ENCODE data around the gene KCNMB2. TPM values are rescaled to one million over a fixed set of nuclear protein-coding genes. Genes with fewer than 3 reads are reported as not detected.
"Not testable (repeated sequence)": the region's sequence is repeated elsewhere in the genome, so short reads cannot be mapped to it uniquely, and the experiment has no call there.

Gene KCNMB2
- polyA plus RNA-seq, 2 of the 4 experiments (the other 2 are of a cell fraction): not detected

GRCh38 chr3:178545337-178545736 lies 9.1 kb downstream of the KCNMB2 start:
- TF ChIP-seq ZFP36 (IDR thresholded peaks at IDR 0.05; ENCODE audit: borderline replicate concordance, partially characterized antibody) (no peak), GATA3 (IDR thresholded peaks at IDR 0.05; ENCODE audit: borderline replicate concordance) (no peak), USF2 (IDR thresholded peaks at IDR 0.05) (no peak), HOXB5 (CRISPR knock-in tag; IDR thresholded peaks at IDR 0.05) (no peak), EHF (CRISPR knock-in tag; IDR thresholded peaks at IDR 0.05) (no peak), RARB (CRISPR knock-in tag; IDR thresholded peaks at IDR 0.05) (no peak), RCOR1 (IDR thresholded peaks at IDR 0.05; ENCODE audit: low read depth, low read length) (no peak), KDM1A (IDR thresholded peaks at IDR 0.05; ENCODE audit: low read depth) (no peak), BHLHE40 (IDR thresholded peaks at IDR 0.05; ENCODE audit: low read depth, low read length) (no peak), MAZ (IDR thresholded peaks at IDR 0.05; ENCODE audit: borderline replicate concordance, low read depth, low read length) (no peak), KDM5A (IDR thresholded peaks at IDR 0.05) (no peak), HDAC2 (IDR thresholded peaks at IDR 0.05) (no peak), RAD21 (conservative IDR thresholded peaks at IDR 0.05 in 1 of 2, IDR thresholded peaks at IDR 0.05 in 1 of 2) (no peak), EP300 (IDR thresholded peaks at IDR 0.05) (no peak), CHD2 (IDR thresholded peaks at IDR 0.05; ENCODE audit: low read length, partially characterized antibody) (no peak), HOXB13 (CRISPR knock-in tag; IDR thresholded peaks at IDR 0.05; ENCODE audit: low read depth) (no peak)
- TF ChIP-seq, protein P1, sequence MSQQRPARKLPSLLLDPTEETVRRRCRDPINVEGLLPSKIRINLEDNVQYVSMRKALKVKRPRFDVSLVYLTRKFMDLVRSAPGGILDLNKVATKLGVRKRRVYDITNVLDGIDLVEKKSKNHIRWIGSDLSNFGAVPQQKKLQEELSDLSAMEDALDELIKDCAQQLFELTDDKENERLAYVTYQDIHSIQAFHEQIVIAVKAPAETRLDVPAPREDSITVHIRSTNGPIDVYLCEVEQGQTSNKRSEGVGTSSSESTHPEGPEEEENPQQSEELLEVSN (IDR thresholded peaks at IDR 0.05; ENCODE audit: borderline replicate concordance, low read depth): no peak
- TF ChIP-seq, protein P2, sequence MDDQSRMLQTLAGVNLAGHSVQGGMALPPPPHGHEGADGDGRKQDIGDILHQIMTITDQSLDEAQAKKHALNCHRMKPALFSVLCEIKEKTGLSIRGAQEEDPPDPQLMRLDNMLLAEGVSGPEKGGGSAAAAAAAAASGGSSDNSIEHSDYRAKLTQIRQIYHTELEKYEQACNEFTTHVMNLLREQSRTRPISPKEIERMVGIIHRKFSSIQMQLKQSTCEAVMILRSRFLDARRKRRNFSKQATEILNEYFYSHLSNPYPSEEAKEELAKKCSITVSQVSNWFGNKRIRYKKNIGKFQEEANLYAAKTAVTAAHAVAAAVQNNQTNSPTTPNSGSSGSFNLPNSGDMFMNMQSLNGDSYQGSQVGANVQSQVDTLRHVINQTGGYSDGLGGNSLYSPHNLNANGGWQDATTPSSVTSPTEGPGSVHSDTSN (IDR thresholded peaks at IDR 0.05): no peak
- TF ChIP-seq, protein P3, sequence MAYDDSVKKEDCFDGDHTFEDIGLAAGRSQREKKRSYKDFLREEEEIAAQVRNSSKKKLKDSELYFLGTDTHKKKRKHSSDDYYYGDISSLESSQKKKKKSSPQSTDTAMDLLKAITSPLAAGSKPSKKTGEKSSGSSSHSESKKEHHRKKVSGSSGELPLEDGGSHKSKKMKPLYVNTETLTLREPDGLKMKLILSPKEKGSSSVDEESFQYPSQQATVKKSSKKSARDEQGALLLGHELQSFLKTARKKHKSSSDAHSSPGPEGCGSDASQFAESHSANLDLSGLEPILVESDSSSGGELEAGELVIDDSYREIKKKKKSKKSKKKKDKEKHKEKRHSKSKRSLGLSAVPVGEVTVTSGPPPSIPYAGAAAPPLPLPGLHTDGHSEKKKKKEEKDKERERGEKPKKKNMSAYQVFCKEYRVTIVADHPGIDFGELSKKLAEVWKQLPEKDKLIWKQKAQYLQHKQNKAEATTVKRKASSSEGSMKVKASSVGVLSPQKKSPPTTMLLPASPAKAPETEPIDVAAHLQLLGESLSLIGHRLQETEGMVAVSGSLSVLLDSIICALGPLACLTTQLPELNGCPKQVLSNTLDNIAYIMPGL (CRISPR knock-in tag; IDR thresholded peaks at IDR 0.05; ENCODE audit: borderline replicate concordance): no peak
- TF ChIP-seq, protein P4, sequence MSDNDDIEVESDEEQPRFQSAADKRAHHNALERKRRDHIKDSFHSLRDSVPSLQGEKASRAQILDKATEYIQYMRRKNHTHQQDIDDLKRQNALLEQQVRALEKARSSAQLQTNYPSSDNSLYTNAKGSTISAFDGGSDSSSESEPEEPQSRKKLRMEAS (IDR thresholded peaks at IDR 0.05): no peak
- ChIA-PET POLR2A (no interaction called here), CTCF (no interaction called here)
- 9% methylated on average over 3 of the region's 3 CpGs for WGBS (ENCODE audit: missing lambda C conversion rate)
- Histone ChIP-seq H3K4me1 (no peaks in the 10 kb centered on the region), H3K9me3 (no peaks in the 10 kb centered on the region), H3K27ac (no peak overlapping the region), H3K4me3 (no peak overlapping the region), H3K4me2 (no peak overlapping the region)
- ATAC-seq (no peak), DNase-seq (ENCODE audit: low read depth in 1 of 2, low spot score in 1 of 2) (no peak), FAIRE-seq (no peak)

GRCh38 chr3:178546079-178546478 lies 9.8 kb downstream of the KCNMB2 start:
- ChIA-PET POLR2A (no interaction called here), CTCF (no interaction called here)
- no peak overlapping the region for H3K4me2 ChIP-seq
- TF ChIP-seq, protein P5, sequence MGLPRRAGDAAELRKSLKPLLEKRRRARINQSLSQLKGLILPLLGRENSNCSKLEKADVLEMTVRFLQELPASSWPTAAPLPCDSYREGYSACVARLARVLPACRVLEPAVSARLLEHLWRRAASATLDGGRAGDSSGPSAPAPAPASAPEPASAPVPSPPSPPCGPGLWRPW (IDR thresholded peaks at IDR 0.05): no peak
- TF ChIP-seq, protein P6, sequence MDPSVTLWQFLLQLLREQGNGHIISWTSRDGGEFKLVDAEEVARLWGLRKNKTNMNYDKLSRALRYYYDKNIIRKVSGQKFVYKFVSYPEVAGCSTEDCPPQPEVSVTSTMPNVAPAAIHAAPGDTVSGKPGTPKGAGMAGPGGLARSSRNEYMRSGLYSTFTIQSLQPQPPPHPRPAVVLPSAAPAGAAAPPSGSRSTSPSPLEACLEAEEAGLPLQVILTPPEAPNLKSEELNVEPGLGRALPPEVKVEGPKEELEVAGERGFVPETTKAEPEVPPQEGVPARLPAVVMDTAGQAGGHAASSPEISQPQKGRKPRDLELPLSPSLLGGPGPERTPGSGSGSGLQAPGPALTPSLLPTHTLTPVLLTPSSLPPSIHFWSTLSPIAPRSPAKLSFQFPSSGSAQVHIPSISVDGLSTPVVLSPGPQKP (IDR thresholded peaks at IDR 0.05; ENCODE audit: low read depth, low read length): no peak
- H3K4me3 ChIP-seq: no peak overlapping the region
- H3K27ac ChIP-seq: no peak overlapping the region
- DNase-seq (ENCODE audit: low read depth in 1 of 2, low spot score in 1 of 2) (no peak), FAIRE-seq (no peak), ATAC-seq (no peak)
- no peaks in the 10 kb centered on the region for H3K9me3 ChIP-seq
- no peaks in the 10 kb centered on the region for H3K4me1 ChIP-seq
- WGBS (ENCODE audit: missing lambda C conversion rate): 0% methylated on average over 1 of the region's 1 CpG

DNA sequence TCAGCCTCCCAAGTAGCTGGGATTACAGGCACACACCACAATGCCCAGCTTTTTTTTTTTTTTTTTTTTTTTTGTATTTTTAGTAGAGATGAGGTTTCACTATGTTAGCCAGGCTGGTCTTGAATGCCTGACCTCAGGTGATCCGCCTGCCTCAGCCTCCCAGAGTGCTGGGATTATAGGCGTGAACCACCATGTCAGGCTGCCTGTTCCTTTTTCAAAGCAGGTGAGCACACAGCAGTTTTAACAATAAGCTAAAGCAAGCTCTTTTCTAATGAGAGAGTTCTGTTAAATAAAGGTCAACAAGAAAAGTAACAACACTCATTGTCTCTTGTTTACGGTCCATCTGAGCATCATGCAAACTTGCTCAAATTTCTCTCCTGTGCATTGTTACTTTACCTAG lies 13.2 kb downstream of the KCNMB2 start:
- POLR2A ChIA-PET; H3K4me1 ChIP-seq; ATAC-seq; CTCF ChIA-PET; H3K4me3 ChIP-seq; FAIRE-seq; DNase-seq (ENCODE audit: low read depth in 1 of 2, low spot score in 1 of 2); H3K27ac ChIP-seq; H3K4me2 ChIP-seq; H3K9me3 ChIP-seq: not testable (repeated sequence)
- WGBS (ENCODE audit: missing lambda C conversion rate): 39% methylated on average over 3 of the region's 3 CpGs

Measured in A549 (cell line).